ENCODE data around the gene CHRNE. TPM values are rescaled to one million over a fixed set of nuclear protein-coding genes. Genes with fewer than 3 reads are reported as not detected.

Gene CHRNE
- total and polyA plus RNA-seq, 2 donors (not counting 1 experiment from before 2014, with no cell fraction given), result 0.99 to 4.7 TPM

DNA sequence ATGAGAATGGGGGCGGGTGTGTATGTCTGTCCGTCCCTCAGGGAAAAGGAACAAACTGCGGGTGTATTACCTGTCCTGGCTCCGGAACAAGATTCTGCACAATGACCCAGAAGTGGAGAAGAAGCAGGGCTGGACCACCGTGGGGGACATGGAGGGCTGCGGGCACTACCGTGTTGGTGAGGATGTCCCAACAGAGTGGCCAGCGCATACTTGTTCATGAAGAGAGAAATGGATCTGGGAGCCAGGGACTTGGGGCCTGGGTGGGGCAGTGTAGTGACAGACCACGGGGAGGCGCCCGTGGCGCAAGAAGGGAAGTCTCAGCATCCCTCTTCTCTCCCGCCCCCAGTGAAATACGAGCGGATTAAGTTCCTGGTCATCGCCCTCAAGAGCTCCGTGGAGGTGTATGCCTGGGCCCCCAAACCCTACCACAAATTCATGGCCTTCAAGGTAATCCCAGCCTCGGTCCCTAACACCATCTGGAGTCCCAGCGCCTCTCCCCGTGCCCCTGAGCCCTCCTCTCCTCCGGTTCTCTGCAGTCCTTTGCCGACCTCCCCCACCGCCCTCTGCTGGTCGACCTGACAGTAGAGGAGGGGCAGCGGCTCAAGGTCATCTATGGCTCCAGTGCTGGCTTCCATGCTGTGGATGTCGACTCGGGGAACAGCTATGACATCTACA, 7.1 kb downstream of the CHRNE start:
- intact Hi-C loops (cut with micrococcal nuclease), result no loop called here
- Mint-ChIP-seq H3K4me3 (no peak overlapping the region), H3K27ac (no peak overlapping the region), H3K4me1 (peaks cover 22% of the 10 kb centered on the region), H3K27me3 (no peaks in the 10 kb centered on the region), H3K9me3 (ENCODE audit: insufficient read depth) (no peaks in the 10 kb centered on the region)
- WGBS (ENCODE audit: insufficient coverage), result 96% methylated on average over 21 of the region's 27 CpGs
- ATAC-seq (ENCODE audit: low read depth) (no peak), DNase-seq (no peak)
- Histone ChIP-seq H3K36me3 (replicated peaks in 1 of 2; ENCODE audit: control extremely low read depth in 1 of 2, control insufficient read depth in 1 of 2, extremely low read depth in 1 of 2, insufficient read depth in 2 of 2, low read length in 1 of 2) (peaks cover 0 to 62% of the 10 kb centered on the region in 2 experiments), H2AFZ (ENCODE audit: insufficient read depth, low read depth, low read length, poor library complexity, severe bottlenecking) (no peak overlapping the region), H3K4me1 (ENCODE audit: control insufficient read depth in 2 of 2, insufficient read depth in 2 of 2, low read length in 2 of 2) (peaks cover 21 to 22% of the 10 kb centered on the region in 2 donors), H3K27me3 (replicated peaks in 1 of 4; ENCODE audit: control extremely low read depth in 1 of 4, control insufficient read depth in 3 of 4, insufficient read depth in 4 of 4, low read length in 3 of 4) (peaks cover 0 to 21% (median 10%) of the 10 kb centered on the region in 4 experiments), H3K9me3 (ENCODE audit: control extremely low read depth in 1 of 3, control insufficient read depth in 2 of 3, insufficient read depth in 1 of 3, low read length in 2 of 3) (peaks cover 0 to 11% (median 0%) of the 10 kb centered on the region in 3 donors), H3K79me2 (ENCODE audit: control insufficient read depth, insufficient read depth, low read length) (no peaks in the 10 kb centered on the region), H4K20me1 (ENCODE audit: control insufficient read depth, insufficient read depth, low read length, poor library complexity, severe bottlenecking) (peaks cover 8% of the 10 kb centered on the region), H3K27ac (ENCODE audit: low read length in 2 of 2) (no peak overlapping the region), H3K4me2 (replicated peaks; ENCODE audit: low read depth, low read length, poor library complexity, severe bottlenecking) (no peak overlapping the region), H3K9ac (ENCODE audit: low read length) (no peak overlapping the region), H3K4me3 (ENCODE audit: control extremely low read depth in 1 of 5, extremely low read depth in 1 of 5, insufficient read depth in 1 of 5, low read depth in 2 of 5, low read length in 4 of 5) (no peak overlapping the region)
- POLR2A ChIA-PET, result interaction anchor here (0.5 kb wide), 1 partner anchor 156 kb away, joined by 10 read pairs; no protein-coding TSS in a partner anchor
- CTCF ChIA-PET, result interaction anchor here (0.5 kb wide), 1 partner anchor 331 kb away, joined by 3 read pairs; no protein-coding TSS in a partner anchor
- no peak for TF ChIP-seq EZH2 (IDR thresholded peaks at IDR 0.05; ENCODE audit: borderline replicate concordance, insufficient read depth, low read depth, low read length, poor library complexity, severe bottlenecking)
- no peak for TF ChIP-seq CTCF (IDR thresholded peaks at IDR 0.05)

DNA sequence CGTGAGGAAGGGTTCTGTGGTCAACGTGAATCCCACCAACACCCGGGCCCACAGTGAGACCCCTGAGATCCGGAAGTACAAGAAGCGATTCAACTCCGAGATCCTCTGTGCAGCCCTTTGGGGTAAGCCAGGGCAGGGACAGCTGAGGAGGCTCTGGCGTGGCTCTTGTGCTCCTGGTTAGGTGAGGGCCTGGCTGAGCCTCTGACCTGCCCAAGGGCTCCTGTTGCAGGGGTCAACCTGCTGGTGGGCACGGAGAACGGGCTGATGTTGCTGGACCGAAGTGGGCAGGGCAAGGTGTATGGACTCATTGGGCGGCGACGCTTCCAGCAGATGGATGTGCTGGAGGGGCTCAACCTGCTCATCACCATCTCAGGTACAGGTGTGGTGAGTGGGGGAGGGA, 7.8 kb downstream of the CHRNE start:
- Histone ChIP-seq H3K4me2 (replicated peaks; ENCODE audit: low read depth, low read length, poor library complexity, severe bottlenecking) (no peak overlapping the region), H3K27me3 (replicated peaks in 1 of 4; ENCODE audit: control extremely low read depth in 1 of 4, control insufficient read depth in 3 of 4, insufficient read depth in 4 of 4, low read length in 3 of 4) (peaks cover 0 to 16% (median 7%) of the 10 kb centered on the region in 4 experiments), H4K20me1 (ENCODE audit: control insufficient read depth, insufficient read depth, low read length, poor library complexity, severe bottlenecking) (peaks cover 8% of the 10 kb centered on the region), H3K27ac (ENCODE audit: low read length in 2 of 2) (no peak overlapping the region), H2AFZ (ENCODE audit: insufficient read depth, low read depth, low read length, poor library complexity, severe bottlenecking) (no peak overlapping the region), H3K9ac (ENCODE audit: low read length) (no peak overlapping the region), H3K79me2 (ENCODE audit: control insufficient read depth, insufficient read depth, low read length) (no peaks in the 10 kb centered on the region), H3K36me3 (replicated peaks in 1 of 2; ENCODE audit: control extremely low read depth in 1 of 2, control insufficient read depth in 1 of 2, extremely low read depth in 1 of 2, insufficient read depth in 2 of 2, low read length in 1 of 2) (peaks cover 0 to 68% of the 10 kb centered on the region in 2 experiments), H3K4me1 (ENCODE audit: control insufficient read depth in 2 of 2, insufficient read depth in 2 of 2, low read length in 2 of 2) (peaks cover 15 to 16% of the 10 kb centered on the region in 2 donors), H3K4me3 (ENCODE audit: control extremely low read depth in 1 of 5, extremely low read depth in 1 of 5, insufficient read depth in 1 of 5, low read depth in 2 of 5, low read length in 4 of 5) (no peak overlapping the region), H3K9me3 (ENCODE audit: control extremely low read depth in 1 of 3, control insufficient read depth in 2 of 3, insufficient read depth in 1 of 3, low read length in 2 of 3) (peaks cover 0 to 6% (median 0%) of the 10 kb centered on the region in 3 donors)
- H3K9me3 Mint-ChIP-seq (ENCODE audit: insufficient read depth), result no peaks in the 10 kb centered on the region
- ChIA-PET CTCF (interaction anchor here (0.5 kb wide), 1 partner anchor 330 kb away, joined by 3 read pairs; no protein-coding TSS in a partner anchor), POLR2A (no interaction called here)
- TF ChIP-seq EZH2 (IDR thresholded peaks at IDR 0.05; ENCODE audit: borderline replicate concordance, insufficient read depth, low read depth, low read length, poor library complexity, severe bottlenecking), result no peak
- peaks cover 17% of the 10 kb centered on the region for H3K4me1 Mint-ChIP-seq
- ATAC-seq (ENCODE audit: low read depth) (no peak), DNase-seq (peak; percentile 29)
- H3K27ac Mint-ChIP-seq, result no peak overlapping the region
- 98% methylated on average over 13 of the region's 13 CpGs for WGBS (ENCODE audit: insufficient coverage)
- intact Hi-C loops (cut with micrococcal nuclease), result no loop called here
- no peaks in the 10 kb centered on the region for H3K27me3 Mint-ChIP-seq
- H3K4me3 Mint-ChIP-seq, result no peak overlapping the region

All from B cell (primary cell).